Measurements from ENCODE around the gene UQCRH.
"Not testable (repeated sequence)": the region's sequence is repeated elsewhere in the genome, so short reads cannot be mapped to it uniquely, and the experiment has no call there.

DNA sequence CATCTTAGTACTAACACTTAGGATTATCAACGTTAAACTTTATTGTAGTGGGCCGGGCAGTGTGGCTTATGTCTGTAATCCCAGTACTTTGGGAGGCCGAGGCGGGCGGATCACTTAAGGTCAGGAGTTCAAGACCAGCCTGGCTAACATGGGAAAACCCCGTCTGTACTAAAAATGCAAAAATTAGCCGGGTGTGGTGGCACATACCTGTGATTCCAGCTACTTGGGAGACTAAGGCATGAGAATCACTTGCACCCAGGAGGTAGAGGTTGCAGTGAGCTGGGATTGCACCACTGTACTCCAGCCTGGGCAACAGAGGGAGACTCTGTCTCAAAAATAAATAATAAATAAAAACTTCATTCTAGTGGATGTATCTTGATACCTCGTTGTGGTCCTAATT, 62.3 kb downstream of the UQCRH start:
- not testable (repeated sequence) for TF ChIP-seq RAD21 (IDR thresholded peaks at IDR 0.05; ENCODE audit: low read length); NFE2L2 (IDR thresholded peaks at IDR 0.05; ENCODE audit: low read depth, low read length); POLR2A (IDR thresholded peaks at IDR 0.05; ENCODE audit: low read depth, low read length)

Data from IMR-90 (cell line).